Measurements from ENCODE around the gene CHD6.

DNA sequence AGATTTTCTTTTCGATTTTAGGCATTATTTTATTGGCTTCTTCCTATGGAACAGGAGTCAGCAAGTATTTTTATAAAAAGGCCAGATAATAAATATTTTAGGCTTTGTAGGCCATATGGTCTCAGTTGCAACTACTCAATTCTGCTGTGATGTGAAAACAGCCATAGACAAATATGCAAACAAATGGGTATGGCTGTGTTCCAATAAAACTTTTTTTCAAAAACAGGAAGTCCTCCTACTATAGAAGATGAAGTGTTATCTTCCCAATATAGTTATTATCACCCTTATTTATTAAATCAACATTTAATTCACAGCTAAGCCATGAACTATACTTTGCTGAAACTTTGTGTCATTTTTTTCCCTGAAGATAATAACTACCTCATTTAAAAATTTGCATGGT, 57.2 kb downstream of the CHD6 start:
- TF ChIP-seq CTCF (IDR thresholded peaks at IDR 0.05) (no peak), POLR2A (IDR thresholded peaks at IDR 0.05) (no peak)

All from right lobe of liver (tissue), 4 donors.